ENCODE data around the gene USP10. TPM values are rescaled to one million over a fixed set of nuclear protein-coding genes. Genes with fewer than 3 reads are reported as not detected.
A peak's percentile ranks its signal among the peaks of the same experiment; 100 is the strongest.

Gene USP10
- polyA plus RNA-seq, 3 donors, result 107 to 118 (median 115) TPM

DNA sequence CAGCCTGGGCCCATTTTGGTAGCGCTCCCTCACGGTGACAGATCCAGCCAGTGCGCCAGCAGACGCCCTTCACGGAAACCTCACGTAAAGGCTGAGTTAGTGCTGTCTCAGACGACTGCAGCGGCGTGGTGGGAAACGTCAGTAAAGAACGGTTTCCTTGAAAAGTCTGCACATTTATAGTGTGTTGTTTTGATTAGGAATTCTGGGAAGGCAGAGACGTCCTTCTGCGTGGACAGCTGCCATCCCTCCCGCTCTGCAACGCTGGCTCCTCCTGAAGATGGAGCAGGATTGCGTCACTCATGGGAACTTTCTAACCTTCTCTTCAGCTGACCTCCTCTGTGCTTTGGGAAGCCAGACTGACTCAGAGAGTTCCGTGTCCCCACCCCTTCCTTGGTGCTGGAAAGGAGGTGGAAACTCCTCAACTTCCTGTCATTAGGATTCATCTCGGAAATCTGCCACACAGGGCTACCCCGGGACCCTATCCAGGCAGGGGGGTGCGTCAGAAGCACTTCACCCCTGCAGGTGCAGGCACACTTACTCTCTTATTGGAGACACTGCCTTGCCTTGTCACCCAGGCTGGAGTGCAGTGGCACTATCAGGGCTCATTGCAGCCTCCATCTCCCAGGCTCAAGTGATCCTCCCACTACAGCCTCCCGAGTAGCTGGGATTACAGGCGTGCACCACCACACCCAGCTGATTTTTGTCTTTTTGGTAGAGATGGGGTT, 95.7 kb downstream of the USP10 start:
- DNase-seq, result peak; percentile 53

DNA sequence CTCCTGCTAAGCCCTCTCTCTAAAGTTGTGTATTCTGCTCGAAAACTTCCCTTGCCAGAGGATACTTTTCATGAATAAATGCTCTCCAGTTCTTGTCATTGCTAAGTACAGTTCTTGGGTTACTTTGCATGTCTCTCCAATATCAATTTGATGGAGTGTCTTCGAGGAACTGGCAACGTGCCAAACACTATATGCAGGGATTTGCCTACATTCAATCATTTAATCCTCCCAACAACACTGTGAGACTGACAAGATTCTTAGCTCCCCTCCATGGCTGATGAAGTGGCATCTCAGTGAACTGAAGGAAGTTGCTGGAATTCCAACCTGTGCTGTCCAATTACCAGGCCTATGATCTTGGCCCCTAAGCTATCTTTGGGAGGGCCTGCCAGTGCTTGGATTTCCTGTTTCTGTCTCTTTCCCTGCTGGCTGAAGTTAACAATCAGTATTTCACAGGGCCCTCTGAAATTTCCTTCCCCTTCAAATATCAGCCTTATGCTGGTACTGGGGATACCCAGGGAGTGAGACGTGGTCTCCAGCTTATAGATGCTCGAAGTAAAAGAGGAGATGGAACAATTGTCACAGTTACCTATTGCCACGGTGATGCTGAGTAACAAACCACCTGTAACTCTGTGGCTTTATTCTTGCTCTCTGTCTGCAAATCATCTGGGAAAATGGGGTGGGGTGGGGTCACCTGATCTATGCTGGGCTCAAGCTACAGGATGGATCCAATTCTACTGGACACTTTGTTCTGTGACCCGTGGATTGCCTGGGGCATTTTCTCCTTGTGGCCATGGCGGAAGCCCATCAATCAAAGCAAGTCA, 100.6 kb downstream of the USP10 start:
- no peak for DNase-seq

DNA sequence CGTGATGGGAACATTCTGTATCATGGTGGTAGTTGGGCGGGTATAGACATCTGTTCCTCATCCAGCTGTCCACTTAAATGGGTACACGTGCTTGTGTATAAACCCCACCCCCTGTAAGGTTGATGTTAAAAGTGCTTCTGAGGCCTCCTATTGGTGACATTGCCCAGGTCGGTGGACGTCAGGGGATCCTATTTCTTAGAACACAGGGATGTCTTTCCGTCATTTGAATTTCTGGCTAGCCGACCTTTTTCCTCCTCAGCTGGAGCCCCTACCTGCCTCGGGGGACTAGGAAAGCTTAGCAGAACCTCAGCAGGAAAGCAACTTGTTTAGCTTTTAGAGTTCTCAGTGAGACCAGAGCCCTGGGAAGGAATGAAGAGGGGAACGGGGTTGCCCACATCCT, 103.3 kb downstream of the USP10 start:
- no peak for DNase-seq

DNA sequence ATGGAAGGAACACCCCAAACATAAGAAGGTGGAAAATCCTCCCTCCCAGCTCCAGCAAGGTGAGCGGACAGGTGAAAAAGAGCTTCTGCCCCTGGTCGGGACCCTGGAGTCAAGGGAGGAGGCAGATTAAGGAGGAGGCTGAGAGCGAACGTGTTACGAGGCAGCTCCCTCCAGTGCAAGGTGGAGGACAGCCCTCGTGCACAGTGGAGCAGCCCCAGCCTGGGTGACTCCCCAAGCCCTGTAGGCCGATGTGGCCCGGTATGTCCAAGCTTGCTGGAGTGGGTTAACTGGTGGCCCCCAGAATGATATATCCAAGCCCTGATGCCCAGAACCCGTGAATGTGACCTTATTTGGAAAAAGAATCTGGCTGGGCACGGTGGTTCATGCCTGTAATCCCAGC, 104.5 kb downstream of the USP10 start:
- DNase-seq, result no peak

DNA sequence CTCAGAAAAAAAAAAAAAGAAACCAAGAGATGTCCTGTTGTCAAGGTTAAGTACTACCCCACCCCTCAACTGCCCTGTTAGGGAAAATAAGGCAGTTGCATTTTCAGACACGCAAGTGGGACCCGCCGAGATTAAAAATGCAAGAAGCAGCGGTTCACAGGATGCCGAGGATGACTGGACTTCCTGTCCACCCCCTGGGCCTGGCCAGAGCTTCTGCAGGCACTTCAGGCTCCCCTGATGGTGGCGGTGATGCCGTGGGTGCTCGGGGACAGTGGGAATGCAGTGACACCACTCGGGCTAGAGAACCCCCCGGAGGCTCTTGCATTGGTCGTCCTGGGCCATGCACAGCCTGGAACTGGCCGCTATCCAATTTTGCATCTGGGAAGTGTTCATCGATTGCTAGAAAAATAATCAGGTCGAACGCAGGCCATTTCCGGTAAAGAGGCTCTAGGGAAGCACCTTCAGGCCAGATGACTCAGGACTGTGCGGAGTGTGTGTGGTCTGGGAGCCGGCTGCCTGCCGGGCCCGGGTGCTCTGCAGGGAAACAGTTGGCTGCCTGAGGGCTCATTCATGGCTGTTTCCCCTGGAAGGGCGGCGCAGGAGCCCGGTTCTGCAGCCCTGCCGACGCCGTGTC, 106.6 kb downstream of the USP10 start:
- DNase-seq, result no peak

DNA sequence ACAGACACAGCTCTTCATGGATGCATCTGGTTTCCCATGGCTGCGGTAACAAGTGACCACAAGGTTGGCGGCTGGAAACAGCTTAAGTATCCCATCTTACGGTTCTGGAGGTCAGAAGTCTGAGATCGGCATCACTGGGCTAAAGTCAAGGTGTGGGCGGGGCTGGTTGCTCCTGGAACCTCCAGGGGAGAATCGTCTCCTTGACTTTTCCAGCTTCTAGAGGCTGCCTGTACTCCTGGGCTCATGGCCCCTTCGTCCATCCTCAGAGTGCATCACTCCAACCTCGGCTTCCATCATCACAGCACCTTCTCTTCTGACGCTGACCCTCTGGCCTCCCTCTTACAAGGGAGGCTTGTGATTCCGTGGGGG, 107.1 kb downstream of the USP10 start:
- DNase-seq, result no peak

DNA sequence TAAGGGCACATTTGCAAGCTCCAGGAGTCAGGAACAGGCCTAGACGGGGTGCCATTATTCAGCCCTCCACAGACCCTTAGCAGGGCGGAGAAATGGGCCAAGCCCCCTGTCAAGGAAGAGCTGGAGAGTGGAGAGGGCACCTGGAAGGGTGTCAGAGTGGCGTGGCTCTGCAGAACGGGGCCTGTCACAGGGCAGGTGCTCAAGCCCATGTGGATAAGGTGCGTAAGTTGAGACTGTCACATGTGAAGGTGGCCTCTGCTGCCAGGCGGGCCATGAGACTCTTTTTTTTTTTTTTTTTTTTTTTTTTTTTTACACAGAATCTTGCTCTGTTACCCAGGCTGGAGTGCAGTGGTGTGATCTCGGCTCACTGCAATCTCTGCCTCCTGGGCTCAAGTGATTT, 108.0 kb downstream of the USP10 start:
- no peak for DNase-seq

DNA sequence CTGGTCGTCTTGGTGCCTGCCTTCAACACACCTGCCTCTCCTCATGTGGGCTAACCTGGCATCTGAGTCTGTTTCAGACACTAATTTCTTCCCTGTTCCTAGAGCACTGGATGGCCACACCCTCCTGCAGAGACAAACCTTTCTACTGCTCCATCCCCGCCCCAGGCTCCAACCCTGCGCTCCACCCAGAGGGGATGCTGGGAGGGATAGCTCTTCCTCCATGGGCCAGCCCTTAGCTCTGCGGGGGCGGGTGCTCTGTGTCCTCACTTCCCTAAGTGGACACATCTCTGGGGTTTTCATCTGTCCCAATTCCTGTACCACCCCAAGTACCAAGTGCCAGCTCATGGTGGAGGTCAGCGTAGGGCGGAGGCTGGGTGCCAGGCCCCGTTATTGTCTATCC, 109.0 kb downstream of the USP10 start:
- no peak for DNase-seq

DNA sequence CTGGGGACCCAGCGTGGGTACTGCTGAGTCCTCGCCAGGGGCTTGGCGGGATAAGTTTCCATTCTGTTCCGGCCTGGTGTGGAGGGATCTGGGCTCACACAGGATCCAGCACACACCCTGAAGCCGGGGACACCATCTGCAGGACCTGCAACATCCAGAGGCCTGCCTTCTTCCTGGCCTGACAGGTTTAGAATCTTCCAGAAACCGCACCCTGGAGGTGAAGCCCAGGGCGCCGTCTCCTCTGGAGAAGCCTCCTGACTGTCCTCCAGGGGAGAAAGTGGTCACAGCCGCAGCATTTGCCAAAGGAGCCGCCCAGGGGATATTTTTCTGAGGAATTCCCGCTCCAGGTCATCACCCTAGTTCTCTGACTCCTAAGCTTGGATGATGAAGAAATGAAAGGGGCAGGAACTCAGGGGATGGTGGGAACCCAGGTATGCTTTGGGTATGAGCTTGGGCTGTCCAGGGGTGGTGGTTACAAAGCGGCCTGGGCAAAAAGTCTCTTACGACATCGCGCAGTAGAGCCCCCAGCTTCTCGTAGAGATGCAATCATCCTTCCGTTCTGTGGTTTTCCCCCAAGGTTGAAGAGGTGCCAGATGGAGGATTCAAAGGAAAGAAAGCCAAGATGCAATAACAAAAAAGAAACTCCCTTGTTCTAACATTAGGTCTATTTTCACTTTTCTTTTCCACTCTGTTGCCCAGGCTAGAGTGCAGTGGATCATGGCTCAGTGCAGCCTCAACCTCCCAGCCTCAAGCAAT, 110.9 kb downstream of the USP10 start:
- no peak for DNase-seq

DNA sequence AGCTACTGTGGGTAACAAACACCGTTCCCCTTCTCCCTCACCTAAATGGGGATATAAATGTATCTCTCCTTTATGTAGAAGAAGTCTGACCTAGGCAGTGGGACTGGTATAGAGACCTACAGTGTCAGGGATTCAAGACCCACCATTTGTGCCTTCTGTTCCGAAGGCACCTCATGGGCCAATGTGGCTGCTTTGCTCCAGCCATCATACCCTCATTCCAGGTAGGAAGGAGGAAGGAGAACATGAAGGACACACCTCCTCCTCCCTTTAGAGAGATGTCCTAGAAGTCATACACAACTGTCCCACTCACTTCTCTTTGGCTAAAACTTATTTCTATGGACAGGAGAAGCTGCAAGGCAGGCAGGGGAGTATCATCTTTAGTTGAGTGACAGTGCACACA, 111.7 kb downstream of the USP10 start:
- no peak for DNase-seq

DNA sequence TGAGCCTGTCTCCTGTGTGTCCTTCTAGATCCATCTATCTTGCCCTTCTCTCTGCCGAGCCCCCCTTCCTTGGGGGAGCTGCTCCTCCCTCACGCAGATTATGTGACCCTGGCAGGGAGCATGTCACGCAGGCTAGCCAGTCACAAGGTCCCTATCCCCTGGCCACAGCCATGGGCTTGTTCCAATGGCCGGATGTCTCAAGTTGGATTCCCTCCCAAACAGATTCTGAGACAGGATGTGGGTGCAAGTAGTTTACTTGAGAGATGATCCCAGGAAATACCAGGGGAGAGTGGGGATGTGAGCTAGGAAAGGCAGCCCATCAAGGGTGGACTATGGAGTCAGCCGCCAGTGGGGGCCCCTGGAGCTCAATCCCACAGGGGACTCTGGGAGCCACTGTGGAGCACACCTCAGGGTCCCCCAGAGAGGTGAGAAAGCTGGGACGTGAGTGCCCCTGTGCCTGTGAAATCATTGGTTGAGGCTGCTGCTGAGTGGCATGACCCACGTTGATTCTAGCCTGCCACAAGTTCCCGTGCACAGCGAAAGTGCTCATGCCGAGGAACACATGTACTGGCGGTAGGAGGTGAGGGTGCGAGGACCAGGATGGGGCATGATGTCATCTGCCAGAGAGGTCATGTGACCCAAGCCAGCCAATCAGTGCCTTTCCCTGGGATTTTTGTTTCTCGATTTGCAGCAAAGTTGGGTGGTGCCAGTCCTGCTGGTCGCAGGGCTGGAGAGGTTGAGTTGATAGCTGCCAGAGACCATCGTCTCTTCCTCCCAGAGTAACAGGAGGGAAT, 113.5 kb downstream of the USP10 start:
- DNase-seq, result no peak

DNA sequence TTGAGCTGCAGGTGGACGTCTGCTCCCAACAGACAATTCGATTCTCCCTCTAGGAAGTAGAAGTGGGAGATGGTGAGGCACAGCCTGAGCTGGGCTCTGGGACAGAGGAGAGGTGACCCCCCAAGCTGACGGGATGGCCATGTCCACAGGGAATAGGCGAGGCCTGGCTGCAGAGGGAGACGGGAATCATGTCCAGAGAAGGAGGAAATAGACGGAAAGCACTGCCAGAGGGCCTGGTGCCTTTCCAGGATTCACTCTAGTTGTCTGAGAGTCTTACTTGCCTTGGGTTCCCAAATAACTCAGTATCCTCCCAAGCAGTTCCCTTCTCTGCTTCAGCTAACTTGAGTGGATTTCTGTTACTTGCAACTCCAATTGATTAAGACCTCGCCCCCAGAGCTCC, 115.7 kb downstream of the USP10 start:
- DNase-seq, result no peak

DNA sequence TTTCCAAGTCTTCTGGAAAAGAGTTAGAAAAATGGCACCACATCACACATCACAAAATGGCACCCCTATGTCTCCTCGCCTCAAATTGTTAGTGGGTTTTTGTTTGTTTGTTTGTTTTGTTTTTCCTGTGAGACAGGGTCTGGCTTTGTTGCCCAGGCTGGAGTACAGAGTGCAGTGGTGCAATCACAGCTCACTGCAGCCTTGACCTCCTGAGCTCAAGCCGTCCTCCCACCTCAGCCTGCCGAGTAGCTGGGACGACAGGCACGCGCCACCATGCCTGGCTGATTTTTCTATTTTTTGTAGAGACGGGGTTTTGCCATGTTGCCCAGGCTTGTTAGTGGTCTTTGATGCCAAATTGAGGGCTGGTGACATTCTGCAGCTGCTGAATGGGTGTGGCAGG, 116.2 kb downstream of the USP10 start:
- DNase-seq, result no peak

DNA sequence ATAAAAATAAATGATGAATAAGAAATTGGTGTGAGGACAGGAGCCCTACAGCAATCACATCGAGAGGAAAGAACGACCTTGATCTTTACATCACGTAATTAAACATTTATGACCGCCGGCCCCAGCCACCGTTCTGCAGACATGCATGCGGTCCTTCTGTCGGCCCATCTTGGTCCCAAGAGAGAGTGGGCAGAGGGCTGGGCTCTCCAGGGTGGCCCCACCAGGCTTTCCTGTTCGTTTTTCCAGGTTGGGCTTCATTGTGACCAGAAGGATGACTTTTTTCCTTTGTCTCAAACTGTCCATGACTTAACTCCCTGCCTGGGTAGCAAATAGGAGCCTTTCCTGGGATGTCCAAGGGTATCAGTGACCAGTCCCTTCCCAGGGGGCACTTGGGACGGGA, 116.7 kb downstream of the USP10 start:
- no peak for DNase-seq

DNA sequence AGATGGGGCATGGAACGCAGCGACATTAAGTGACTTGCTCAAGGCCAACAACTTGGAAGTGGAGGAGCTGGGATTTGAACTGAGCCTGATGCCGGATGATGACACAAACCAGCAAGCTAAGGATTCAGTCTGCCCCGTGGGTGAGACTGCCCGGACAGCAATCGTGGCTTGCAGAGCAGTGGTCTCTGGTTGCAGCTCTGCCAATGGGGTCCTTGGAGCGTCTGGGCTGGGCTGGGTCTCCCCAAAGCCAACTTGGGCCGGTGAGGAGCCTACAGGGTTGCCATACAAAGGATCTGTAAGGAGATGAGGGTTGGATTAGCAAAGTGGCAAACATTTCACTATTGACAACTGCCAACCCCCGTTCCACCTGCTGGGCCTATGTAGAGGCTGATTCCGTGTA, 117.4 kb downstream of the USP10 start:
- no peak for DNase-seq

DNA sequence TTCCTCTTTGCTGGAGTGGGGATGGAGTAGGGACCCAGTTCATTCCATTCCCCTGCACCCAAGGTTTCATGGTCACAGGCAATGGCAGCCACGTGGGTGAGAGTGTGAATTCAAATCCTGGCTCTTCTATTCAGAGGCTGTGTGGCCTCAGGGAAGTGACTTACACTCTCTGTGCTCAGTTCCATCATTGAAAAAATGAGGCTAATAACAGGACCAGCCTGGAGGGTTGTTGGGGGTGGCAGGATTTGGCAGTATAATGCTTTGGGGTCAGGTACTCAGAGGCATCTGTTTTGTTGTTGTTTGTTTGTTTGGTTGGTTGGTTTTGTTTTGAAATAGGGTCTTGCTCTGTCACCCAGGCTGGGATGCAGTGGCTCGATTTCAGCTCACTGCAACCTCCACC, 117.8 kb downstream of the USP10 start:
- no peak for DNase-seq

DNA sequence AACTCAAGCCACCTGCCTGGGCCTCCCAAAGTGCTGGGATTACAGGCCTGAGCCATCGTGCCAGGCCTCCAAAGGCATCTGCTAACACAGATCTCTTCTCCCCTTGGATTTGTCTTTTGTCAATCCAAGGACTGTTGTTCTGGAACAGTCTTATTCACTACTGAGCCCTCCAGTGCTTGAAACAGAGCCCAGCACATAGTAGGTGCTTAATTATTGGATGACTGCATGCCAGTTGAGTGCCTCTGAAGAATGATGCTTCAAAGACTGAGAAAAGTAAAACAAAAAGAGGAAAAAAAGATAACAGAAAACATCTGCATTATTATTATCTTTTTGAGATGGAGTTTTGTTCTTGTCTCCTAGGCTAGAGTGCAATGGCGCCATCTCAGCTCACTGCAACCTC, 118.3 kb downstream of the USP10 start:
- DNase-seq, result no peak

DNA sequence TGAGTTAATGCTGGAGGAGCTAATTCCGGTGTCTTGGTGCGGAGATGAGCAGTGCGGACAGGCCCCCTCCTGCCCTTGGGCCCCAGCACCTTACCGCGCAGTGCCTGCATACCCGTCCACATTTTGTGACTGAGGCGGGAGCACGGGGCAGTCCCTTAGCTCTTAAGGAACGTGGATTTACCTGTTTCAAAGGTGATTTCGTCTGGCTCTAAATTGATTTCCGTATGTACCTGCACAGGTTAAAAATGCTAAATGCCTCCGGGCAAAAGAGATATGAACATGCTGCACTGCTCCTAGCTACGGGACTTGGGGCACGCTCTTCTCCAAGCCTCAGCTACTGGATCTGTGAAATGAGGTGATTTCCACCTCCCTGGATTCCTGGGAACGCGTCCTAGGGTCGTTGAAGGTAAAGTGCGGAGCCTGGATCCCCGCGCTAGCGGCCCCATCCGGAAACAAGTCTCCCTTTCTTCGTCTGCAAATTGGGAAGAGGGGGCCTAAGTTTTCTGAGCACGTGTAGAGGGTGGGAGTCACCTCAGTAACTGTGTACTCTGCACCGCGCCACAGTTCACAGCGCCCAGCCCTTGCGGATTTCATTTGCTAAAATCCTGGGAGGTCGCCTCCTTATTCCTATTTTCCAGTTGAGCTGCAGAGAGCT, 119.3 kb downstream of the USP10 start:
- no peak for DNase-seq

DNA sequence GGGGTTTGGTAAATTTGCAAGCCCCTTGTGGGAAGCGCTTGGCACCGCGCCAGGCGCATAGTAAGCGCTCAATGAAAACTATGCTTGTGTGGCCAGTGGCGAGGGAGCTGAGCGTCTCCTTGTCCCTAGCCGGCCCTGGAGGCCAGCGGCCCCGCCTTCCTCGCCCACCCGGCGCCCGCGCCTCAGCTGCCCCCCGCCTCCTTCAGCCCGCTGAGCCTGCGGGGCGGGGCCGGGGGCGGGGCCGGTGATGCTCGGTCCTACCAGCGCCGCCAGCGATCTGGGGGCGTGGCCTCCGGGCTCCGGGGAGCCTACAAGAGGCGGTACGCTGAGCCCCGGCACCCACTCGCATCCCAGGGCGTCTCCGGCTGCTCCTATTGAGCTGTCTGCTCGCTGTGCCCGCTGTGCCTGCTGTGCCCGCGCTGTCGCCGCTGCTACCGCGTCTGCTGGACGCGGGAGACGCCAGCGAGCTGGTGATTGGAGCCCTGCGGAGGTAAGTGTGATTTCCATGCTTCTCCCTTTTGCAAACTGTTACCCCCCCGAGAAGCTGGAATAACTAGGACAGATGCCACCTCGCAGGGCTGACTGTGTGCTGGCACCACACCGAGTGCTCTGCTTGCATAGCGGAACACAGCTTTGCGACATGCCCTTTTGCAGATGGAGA, 120.0 kb downstream of the USP10 start, which contains the start of gene CRISPLD2:
Gene CRISPLD2 (plus strand): TSS at position 342 of the 661 bp plus-strand sequence. CDS start 18,511 bp downstream, outside the sequence.
- peak; percentile 94 for DNase-seq

DNA sequence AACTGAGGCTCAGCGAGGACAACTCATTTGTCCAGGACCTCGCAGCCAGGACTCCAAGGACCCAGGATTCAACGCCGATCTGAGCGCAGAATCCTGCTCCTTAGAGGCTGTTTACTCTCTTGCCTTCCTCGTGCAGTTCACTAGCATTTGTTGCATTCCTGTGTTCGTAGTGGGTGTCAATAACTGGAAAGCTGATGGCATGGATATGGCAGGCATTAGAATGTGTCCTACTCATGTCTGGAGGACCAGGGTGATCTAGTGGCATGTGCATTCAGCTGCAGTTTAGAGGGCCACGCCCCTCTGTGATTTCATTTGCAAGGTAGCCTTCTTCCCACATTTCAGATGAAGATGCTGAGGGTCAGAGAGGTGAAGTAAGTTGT, 120.5 kb downstream of the USP10 start:
- DNase-seq, result no peak
